ENCODE measurements around the gene PPP4R3A. TPM values are rescaled to one million over a fixed set of nuclear protein-coding genes. Genes with fewer than 3 reads are reported as not detected.

PPP4R3A gene
- total RNA-seq, 1 experiment from 2014 or later = 74.4 TPM

- H3K4me3 ChIP-seq (ENCODE audit: low read length) = peak overlapping the region; percentile 85
- no peaks in the 10 kb centered on the region for H3K9me2 ChIP-seq (replicated peaks; ENCODE audit: low read length)
- 0 out of 2 replicates have a peak, but pooled peaks cover 4% of the 10 kb centered on the region for H3K36me3 ChIP-seq (ENCODE audit: low read depth, low read length)
- ChIA-PET CTCF (interaction anchor here (0.6 kb wide), 1 partner anchor 38 kb away, joined by 3 read pairs; no protein-coding TSS in a partner anchor), POLR2A (ENCODE audit: unreplicated experiment) (no interaction called here)
- BruUV-seq (replicated peaks) = TSS peak; percentile 42
- peaks cover 56% of the 10 kb centered on the region for H3K79me2 ChIP-seq (ENCODE audit: low read length)
- intact Hi-C loops (cut with micrococcal nuclease) = loop anchor here (1.0 kb wide), 1 partner anchor 38 kb away; no protein-coding TSS in a partner anchor
- TF ChIP-seq, protein P1, sequence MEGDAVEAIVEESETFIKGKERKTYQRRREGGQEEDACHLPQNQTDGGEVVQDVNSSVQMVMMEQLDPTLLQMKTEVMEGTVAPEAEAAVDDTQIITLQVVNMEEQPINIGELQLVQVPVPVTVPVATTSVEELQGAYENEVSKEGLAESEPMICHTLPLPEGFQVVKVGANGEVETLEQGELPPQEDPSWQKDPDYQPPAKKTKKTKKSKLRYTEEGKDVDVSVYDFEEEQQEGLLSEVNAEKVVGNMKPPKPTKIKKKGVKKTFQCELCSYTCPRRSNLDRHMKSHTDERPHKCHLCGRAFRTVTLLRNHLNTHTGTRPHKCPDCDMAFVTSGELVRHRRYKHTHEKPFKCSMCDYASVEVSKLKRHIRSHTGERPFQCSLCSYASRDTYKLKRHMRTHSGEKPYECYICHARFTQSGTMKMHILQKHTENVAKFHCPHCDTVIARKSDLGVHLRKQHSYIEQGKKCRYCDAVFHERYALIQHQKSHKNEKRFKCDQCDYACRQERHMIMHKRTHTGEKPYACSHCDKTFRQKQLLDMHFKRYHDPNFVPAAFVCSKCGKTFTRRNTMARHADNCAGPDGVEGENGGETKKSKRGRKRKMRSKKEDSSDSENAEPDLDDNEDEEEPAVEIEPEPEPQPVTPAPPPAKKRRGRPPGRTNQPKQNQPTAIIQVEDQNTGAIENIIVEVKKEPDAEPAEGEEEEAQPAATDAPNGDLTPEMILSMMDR (conservative IDR thresholded peaks at IDR 0.05; ENCODE audit: low read depth, low read length) = no peak
- TF ChIP-seq EZH2 (IDR thresholded peaks at IDR 0.05; ENCODE audit: low read length, unreplicated experiment) (no peak), EZH2phosphoT487 (IDR thresholded peaks at IDR 0.05; ENCODE audit: borderline replicate concordance, low read length) (no peak)
- peak overlapping the region; percentile 42 for H3K27ac ChIP-seq (ENCODE audit: low read length)
- no peaks in the 10 kb centered on the region for H3K9me3 ChIP-seq (ENCODE audit: low read length)
- no peaks in the 10 kb centered on the region for H3K27me3 ChIP-seq (ENCODE audit: low read length)
- H2AFZ ChIP-seq (ENCODE audit: low read length) = peak overlapping the region; percentile 72
- peak overlapping the region; percentile 87 for H3K4me2 ChIP-seq (ENCODE audit: low read length)
- no peaks in the 10 kb centered on the region for H4K20me1 ChIP-seq (ENCODE audit: low read length)
- H3K9ac ChIP-seq (ENCODE audit: low read length) = peak overlapping the region; percentile 61
- H3F3A ChIP-seq (ENCODE audit: low read length, unreplicated experiment) = no peaks in the 10 kb centered on the region
- DNase-seq (peak; percentile 70), ATAC-seq (peak; percentile 42)
- H3K4me1 ChIP-seq (ENCODE audit: insufficient read depth, low read length) = peaks cover 17% of the 10 kb centered on the region
Measured at GRCh38 chr14:91415794-91416743, 94.0 kb downstream of the PPP4R3A start.

- Histone ChIP-seq H3K27me3 (ENCODE audit: low read length) (no peaks in the 10 kb centered on the region), H3K27ac (ENCODE audit: low read length) (no peak overlapping the region), H3K9ac (ENCODE audit: low read length) (no peak overlapping the region), H3K79me2 (ENCODE audit: low read length) (peaks cover 58% of the 10 kb centered on the region), H3K4me2 (ENCODE audit: low read length) (no peak overlapping the region), H4K20me1 (ENCODE audit: low read length) (no peaks in the 10 kb centered on the region), H3K4me1 (ENCODE audit: insufficient read depth, low read length) (peaks cover 16% of the 10 kb centered on the region), H2AFZ (ENCODE audit: low read length) (no peak overlapping the region), H3K4me3 (ENCODE audit: low read length) (no peak overlapping the region), H3K9me3 (ENCODE audit: low read length) (no peaks in the 10 kb centered on the region), H3K9me2 (replicated peaks; ENCODE audit: low read length) (no peaks in the 10 kb centered on the region), H3F3A (ENCODE audit: low read length, unreplicated experiment) (no peaks in the 10 kb centered on the region), H3K36me3 (ENCODE audit: low read depth, low read length) (0 out of 2 replicates have a peak, but pooled peaks cover 4% of the 10 kb centered on the region)
- ATAC-seq (no peak), DNase-seq (no peak)
- no TSS peak for BruUV-seq (replicated peaks)
- ChIA-PET POLR2A (ENCODE audit: unreplicated experiment) (no interaction called here), CTCF (interaction anchor here (0.7 kb wide), 1 partner anchor 13 kb away, joined by 4 read pairs; no protein-coding TSS in a partner anchor)
- TF ChIP-seq, protein P1 (conservative IDR thresholded peaks at IDR 0.05; ENCODE audit: low read depth, low read length) = no peak
- TF ChIP-seq EZH2 (IDR thresholded peaks at IDR 0.05; ENCODE audit: low read length, unreplicated experiment) = no peak
- TF ChIP-seq EZH2phosphoT487 (IDR thresholded peaks at IDR 0.05; ENCODE audit: borderline replicate concordance, low read length) = no peak
- intact Hi-C loops (cut with micrococcal nuclease) = no loop called here
Measured at GRCh38 chr14:91414475-91414833, 95.7 kb downstream of the PPP4R3A start.

Data from PC-3 (cell line).